Activated CD4-positive, alpha-beta T cell treated with anti-CD3 and anti-CD28 coated beads, Interleukin-2, amount 50 U/mL, for 1 hour (primary cell): ENCODE results near the gene ABCC10.
"Not testable (repeated sequence)": the region's sequence is repeated elsewhere in the genome, so short reads cannot be mapped to it uniquely, and the experiment has no call there.

Experiments
- DNase-seq: peaks from one replicate; pipeline ENCODE4 v3.0.0-alpha.2; 2020

ABCC10 gene

GRCh38 chr6:43427406-43428111, at the start of gene ABCC10:
Gene ABCC10, plus strand, starts transcription at chr6:43427541. Its CDS starts 438 bp downstream, at chr6:43427979.
- peak; percentile 93 for DNase-seq

- DNase-seq, result no peak
Measured at GRCh38 chr6:43377710-43378229, 49.6 kb upstream of the ABCC10 start.

GRCh38 chr6:43378631-43379030, 48.7 kb upstream of the ABCC10 start:
- no peak for DNase-seq

GRCh38 chr6:43380858-43381257, 46.5 kb upstream of the ABCC10 start:
- DNase-seq, result not testable (repeated sequence)

DNA sequence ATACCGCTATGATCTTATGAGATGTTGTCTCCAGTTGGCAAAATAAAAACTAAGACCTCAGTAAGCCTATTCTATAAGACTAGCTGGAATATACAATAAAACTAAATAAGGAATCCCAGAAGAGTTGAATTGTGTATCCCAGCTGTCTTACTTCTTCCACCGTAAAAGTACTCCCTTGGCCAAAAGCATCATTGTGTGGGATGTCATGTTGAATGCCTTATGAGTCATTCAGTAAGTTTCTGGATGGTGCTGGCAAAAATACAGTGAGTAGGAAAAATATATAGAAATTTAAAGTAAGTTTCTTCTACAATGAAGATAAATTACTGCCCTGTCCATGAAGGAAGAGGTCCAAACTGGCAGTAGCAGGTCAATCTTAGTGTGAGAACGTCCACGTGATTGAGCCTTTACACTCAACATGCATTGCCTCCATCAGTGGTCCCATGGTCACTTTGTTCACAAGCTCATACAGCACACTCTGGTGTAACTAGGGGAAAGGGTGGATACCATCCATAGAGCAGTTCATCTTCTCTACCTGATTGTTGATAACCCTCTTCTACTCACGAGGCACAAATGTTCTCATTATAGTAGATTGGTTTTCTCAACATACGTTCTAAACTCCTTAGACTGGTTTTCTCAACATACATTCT, 44.2 kb upstream of the ABCC10 start:
- DNase-seq, result no peak

GRCh38 chr6:43386492-43386891, 40.8 kb upstream of the ABCC10 start:
- DNase-seq, result no peak

DNA sequence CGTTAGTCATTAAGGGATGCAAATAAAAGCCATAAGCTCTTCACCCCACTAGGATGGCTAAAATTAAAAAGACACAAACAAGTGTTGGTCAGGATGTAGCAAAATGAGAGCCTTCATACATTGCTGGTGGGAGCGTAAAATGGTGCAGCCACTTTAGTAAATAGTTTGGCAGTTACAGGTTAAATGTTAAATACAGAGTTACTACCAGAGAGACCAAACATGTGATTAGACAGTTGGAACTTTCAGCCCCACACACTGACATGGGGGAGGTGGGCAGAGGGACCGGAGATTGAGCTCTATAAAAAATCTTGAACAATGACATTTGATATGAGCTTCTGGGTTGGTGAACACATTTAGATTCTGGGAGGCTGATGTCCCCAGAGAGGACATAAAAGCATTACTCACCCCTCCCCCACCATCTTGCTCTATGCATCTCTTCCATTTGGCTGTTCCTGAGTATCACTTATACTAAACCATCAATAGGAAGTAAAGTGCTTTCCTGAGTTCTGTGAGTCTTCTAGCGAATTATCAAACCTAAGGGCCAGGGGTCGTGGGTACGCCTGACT, 37.5 kb upstream of the ABCC10 start:
- no peak for DNase-seq

- not testable (repeated sequence) for DNase-seq
Measured at GRCh38 chr6:43390753-43391439, 36.4 kb upstream of the ABCC10 start.

DNA sequence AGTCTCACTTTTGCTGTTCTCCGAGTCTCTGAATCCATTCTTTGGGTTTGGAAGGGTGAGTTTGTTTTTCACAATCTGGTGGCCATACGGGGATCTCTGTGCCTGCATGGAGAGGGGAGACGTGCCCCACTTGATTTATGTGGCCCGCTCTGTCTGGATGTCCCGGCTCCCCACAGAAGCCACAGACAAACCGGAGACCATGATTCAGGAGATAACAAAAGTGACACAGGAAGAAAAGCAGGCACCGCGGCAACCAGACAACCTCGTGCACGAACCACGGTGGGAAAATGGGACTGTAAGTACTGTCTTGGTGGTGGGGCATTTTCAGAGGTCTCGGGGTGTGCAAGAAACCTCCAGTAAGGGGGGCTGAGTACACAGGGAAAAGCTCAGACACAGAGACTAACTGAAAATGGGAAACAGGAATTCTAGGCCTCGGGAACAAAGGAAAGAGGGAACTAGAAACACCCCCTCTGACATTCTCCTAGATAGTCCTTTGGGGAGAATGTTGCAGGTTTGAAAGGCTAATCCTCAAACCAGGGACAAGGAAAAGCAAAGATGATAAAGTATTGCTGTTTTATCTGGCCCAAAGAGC, 35.8 kb upstream of the ABCC10 start:
- DNase-seq, result peak; percentile 35

DNA sequence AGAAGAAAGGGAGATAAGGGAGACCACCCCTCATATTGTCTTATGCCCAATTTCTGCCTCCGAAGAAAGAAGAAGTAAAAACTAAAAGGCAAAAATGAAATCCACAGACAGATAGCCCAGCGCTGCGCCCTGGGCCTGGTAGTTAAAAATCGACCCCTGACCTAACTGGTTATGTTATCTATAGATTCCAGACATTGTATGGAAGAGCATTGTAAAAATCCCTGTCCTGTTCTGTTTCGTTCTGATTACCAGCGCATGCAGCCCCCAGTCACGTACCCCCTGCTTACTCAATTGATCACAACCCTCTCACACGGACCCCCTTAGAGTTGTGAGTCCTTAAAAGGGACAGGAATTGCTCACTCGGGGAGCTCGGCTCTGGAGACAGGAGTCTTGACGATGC, 34.2 kb upstream of the ABCC10 start:
- DNase-seq, result not testable (repeated sequence)

DNA sequence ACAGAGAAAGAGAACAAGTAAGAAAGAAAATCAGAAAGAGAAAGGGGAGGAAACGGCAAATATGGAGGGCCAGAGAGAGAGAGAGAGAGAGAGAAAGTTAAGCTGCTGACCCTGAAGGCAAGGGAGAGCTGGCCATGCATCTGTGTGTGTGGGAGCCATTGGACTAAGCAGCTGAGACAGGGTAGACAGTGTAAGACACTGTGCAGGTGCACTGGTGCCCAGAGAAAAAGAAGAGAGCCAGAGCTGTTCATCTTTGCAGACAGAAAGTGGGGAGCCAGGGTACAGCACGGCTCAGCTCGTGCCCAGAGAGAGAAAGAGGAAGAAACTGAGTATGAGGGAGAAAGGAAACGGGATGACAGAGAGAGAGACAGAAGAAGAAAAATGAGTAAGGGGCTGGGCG, 33.7 kb upstream of the ABCC10 start:
- no peak for DNase-seq

- DNase-seq, result no peak
Measured at GRCh38 chr6:43394982-43395381, 32.4 kb upstream of the ABCC10 start.

DNA sequence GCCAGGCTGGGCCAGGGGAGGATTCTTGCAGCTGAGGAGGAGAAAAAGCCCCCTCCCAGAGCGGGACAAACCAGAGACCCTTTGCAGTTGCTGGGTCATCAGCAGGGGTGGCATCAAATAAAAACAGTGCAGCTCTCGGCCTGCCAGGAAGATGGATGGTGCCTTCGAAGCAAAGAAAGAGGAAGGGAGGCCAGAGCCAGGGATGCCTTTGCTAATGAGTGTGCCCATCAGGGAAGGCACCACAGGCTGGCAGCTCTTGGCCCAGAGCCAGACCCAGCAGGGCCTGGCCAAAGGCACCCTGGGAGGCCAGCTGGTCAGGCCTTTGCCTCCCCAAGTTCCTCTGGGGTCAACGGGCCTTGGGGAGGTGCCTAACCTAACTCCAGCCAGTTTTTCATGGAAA, 31.6 kb upstream of the ABCC10 start:
- no peak for DNase-seq

DNA sequence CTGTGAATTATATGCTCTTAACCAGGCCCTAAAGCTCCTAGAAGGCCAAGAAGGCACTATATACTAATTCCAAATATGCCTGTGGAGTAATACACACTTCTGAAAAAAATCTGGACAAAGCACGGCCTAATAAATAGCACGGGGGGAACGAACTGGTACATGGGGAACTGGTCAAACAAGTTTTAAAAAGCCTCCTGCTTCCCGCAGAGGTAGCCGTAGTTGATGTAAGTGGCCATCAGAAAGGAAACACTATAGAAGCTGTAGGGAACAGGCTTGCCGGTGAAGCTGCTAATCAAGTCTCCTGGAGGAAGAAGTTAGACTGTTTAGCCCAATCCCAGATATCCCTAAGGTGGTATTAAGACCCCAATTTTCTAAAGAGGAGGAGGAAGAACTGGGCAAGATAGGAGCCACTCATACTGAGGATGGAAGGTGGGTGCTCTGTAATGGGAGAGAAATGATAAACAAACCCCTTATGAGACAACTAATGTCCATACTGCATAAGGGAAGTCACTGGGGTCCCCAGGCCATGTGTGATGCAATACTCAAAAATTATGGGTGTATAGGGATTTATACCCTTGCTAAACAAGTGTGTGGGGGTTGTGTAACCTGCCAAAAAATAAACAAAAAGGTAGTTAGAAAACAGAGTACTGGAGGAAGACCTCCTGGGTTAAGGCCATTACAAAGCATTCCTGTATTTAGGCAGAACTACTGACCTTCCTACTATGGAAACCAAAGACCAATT, 30.8 kb upstream of the ABCC10 start:
- no peak for DNase-seq

DNA sequence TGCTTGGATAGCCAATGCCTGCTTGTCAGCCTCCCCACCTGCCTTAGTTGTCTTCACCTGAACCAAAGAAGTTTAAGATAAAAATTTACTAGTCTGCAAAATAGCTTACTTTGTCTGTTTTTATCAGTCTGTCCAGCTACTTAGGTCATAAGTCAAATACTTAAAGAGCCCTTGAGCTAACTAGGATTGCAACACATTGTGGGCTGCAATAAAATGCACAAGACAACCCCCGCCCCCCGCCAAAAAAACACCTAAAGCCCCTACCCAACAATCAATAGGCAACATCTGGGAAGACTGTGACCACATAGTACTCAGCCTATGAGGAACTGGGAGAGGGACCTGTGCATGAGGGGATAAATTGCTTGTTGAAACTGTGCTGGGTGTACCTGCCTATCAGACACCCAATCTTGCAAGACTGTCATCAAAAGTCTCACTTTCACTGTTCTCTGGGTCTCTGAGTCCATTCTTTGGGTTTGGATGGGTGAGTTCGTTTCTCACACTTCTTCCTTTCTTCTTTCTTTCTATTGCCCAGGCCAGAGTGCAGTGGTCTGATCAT, 27.3 kb upstream of the ABCC10 start:
- DNase-seq, result no peak

DNA sequence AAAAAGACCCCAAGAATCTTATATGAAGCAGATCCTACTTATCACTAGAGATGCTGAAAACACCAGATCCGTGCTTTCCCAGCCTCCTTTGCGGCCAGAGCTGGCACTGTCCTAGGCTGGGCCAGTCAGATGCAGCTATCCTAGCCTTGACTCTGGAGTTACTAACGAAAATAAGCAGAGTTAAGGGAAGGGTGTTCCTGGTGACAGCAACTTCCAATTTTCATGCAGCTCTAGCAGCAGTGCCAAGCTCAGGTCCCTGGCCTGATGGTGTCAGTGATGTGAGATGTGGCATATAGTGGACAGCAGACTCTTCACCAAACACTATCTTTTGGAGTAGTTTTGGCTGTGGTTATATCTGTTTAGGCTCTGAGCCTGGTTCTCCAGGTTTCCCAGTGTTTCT, 25.6 kb upstream of the ABCC10 start:
- no peak for DNase-seq

DNA sequence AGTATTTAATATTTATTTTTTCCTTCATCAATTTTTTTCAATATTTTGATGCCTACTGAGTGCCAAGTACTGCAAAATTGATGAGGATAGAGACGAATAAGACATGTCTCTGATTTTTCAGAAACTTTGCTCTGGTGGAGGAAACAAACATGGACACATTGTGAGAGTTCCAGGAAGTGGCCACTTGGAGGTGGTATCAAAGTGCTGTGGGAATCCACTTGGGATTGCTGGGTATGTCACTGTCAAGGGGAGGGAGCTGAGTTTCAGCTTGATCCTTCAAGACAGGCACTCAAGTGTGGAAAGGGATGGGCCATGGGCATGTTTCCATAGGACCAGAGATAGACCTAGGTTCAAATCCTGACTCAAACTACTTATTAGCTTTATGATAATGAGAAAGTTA, 24.5 kb upstream of the ABCC10 start:
- no peak for DNase-seq

DNA sequence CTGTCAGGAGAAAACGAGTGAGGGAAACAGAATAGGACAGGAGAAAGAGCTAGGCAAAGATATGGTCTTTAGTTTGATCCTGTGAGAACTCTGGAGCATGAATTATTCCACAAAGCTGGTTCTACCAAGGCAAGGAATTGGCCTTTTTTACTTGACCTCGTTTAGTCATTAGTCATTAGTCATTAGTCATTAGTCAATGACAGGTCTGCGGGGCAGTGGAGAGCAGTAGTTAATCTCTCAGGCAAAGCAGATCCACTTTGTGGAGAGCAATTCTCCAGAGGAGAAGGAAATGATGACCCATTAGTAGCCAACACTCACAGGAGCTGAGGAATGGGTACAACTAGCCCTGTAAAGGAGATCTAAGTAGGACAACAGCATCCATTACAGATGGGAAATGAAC, 22.0 kb upstream of the ABCC10 start:
- no peak for DNase-seq

DNA sequence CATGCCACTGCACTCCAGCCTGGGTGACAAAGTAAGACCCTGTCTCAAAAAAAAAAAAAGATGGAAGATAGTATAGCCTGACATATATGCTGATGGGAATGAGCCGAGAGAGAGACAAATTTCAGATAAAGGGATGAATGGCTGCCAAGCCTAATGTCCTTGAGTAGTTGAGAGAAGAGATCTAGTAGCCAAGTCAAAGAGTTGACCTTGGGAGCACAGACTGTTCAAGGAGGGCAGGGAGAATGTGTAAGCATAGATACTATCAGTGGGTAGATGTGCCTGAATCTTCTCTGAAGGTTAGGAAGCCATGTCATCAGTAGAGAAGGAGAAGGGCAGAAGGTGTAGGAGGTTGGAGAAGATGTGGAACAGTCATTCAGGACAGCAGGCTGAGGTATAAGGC, 20.0 kb upstream of the ABCC10 start:
- DNase-seq, result no peak

- DNase-seq, result no peak
Measured at GRCh38 chr6:43408259-43408658, 19.1 kb upstream of the ABCC10 start.

DNA sequence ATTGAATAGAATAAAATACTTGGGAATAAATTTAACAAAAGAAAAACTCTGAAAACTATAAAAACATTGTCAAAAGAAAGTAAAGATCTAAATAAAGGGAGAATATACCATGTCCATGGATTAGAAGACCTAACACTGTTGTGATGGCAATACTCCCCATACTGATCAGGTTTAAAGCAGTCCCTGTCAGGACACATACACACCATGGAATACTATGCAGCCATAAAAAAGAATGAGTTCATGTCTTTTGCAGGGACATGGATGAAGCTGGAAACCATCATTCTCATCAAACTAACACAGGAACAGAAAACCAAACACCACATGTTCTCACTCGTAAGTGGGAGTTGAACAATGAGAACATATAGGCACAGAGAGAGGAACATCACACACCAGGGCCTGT, 16.6 kb upstream of the ABCC10 start:
- DNase-seq, result not testable (repeated sequence)

DNA sequence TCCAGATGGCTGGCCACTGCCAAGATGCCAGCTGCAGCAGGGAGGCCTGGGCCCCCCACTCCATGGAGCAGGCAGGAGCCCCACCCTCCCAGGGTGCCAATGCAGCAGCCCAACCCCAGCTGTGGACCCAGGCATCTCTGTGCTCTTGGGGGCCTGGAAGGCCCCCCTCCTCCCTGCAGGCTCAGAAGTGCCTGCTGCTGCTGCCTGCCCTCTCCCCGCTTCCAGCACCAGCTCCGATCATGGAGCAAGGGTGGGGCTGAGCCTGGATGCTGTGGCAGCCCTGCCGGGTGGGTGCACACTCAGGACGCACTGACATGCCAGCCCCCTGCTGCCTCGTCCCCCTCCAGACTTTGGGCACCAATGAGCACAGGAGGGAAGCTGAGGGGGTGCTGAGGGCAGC, 14.8 kb upstream of the ABCC10 start:
- no peak for DNase-seq
